Brain microvascular endothelial cell (primary cell): Measurements from ENCODE around the gene KCNE4.

Experiments
- DNase-seq: peaks from one replicate; pipeline ENCODE4 v3.0.0-alpha.2; 2020
- H3K27ac ChIP-seq: fragments of 250-450 bp; sonication (Bioruptor Pico); 2 replicates; pipeline ENCODE4 v1.5.1; 2020; ENCODE audit warnings: mild to moderate bottlenecking, moderate library complexity
- H3K27me3 ChIP-seq: fragments of 250-450 bp; sonication (Bioruptor Pico); replicated peaks from 2 replicates; pipeline ENCODE4 v1.5.1; 2020; ENCODE audit warnings: mild to moderate bottlenecking
- H3K36me3 ChIP-seq: fragments of 250-450 bp; sonication (Bioruptor Pico); replicated peaks from 2 replicates; pipeline ENCODE4 v1.5.1; 2020; ENCODE audit warnings: mild to moderate bottlenecking
- H3K4me3 ChIP-seq: 2 replicates; pipeline ENCODE4 v1.5.1; 2011; ENCODE audit warnings: low read depth, mild to moderate bottlenecking, control low read depth, low read length, moderate library complexity
- CTCF ChIP-seq: IDR thresholded peaks from 2 replicates; pipeline ENCODE4 v1.5.1; 2011; ENCODE audit warnings: low read depth, mild to moderate bottlenecking, moderate library complexity, low read length, control low read depth, inconsistent platforms; ENCODE audit errors: missing control alignments
- in situ Hi-C: cut with HindIII; loops from 2 replicates; pipeline ENCODE4 v1.10.0; 2017; ENCODE audit warnings: low sequenced_read_pairs, low pct_ligation_motif_present

The KCNE4 gene

GRCh38 chr2:223086370-223086981, 34.5 kb downstream of the KCNE4 start:
- TF ChIP-seq CTCF, result no peak
- Histone ChIP-seq H3K4me3 (no peak overlapping the region), H3K27ac (no peak overlapping the region), H3K36me3 (no peaks in the 10 kb centered on the region), H3K27me3 (no peaks in the 10 kb centered on the region)
- in situ Hi-C loops, result no loop called here
- no peak for DNase-seq

- in situ Hi-C loops, result no loop called here
- H3K27me3 ChIP-seq, result no peaks in the 10 kb centered on the region
- no peak overlapping the region for H3K27ac ChIP-seq
- H3K36me3 ChIP-seq, result no peaks in the 10 kb centered on the region
- TF ChIP-seq CTCF, result no peak
- DNase-seq, result no peak
- no peak overlapping the region for H3K4me3 ChIP-seq
Measured at GRCh38 chr2:223087466-223087865, 35.5 kb downstream of the KCNE4 start.

- H3K36me3 ChIP-seq, result no peaks in the 10 kb centered on the region
- no peaks in the 10 kb centered on the region for H3K27me3 ChIP-seq
- H3K27ac ChIP-seq, result no peak overlapping the region
- in situ Hi-C loops, result no loop called here
- H3K4me3 ChIP-seq, result no peak overlapping the region
- no peak for TF ChIP-seq CTCF
- DNase-seq, result peak; percentile 29
Measured at GRCh38 chr2:223088866-223089265, 36.9 kb downstream of the KCNE4 start.

GRCh38 chr2:223090039-223090438, 38.0 kb downstream of the KCNE4 start:
- H3K27ac ChIP-seq, result no peak overlapping the region
- H3K27me3 ChIP-seq, result no peaks in the 10 kb centered on the region
- no peak for DNase-seq
- H3K4me3 ChIP-seq, result no peak overlapping the region
- in situ Hi-C loops, result no loop called here
- no peaks in the 10 kb centered on the region for H3K36me3 ChIP-seq
- TF ChIP-seq CTCF, result no peak

- Histone ChIP-seq H3K27me3 (no peaks in the 10 kb centered on the region), H3K27ac (no peak overlapping the region), H3K36me3 (no peaks in the 10 kb centered on the region), H3K4me3 (no peak overlapping the region)
- DNase-seq, result no peak
- in situ Hi-C loops, result no loop called here
- TF ChIP-seq CTCF, result no peak
Measured at GRCh38 chr2:223090540-223091235, 38.7 kb downstream of the KCNE4 start.
